Mesenchymal stem cell (in vitro differentiated cells and primary cell): ENCODE data around the gene PTGFRN.

Source experiments
- DNase-seq: peaks from one replicate; pipeline ENCODE4 v3.0.0-alpha.2; 2013
- H2AFZ ChIP-seq: one replicate; pipeline ENCODE4 v1.6.1; 2013; ENCODE audit warnings: low read depth, mild to moderate bottlenecking, control low read depth, inconsistent platforms, low read length, moderate library complexity
- H2AK5ac ChIP-seq: 2 replicates; pipeline ENCODE4 v1.6.1; 2013; ENCODE audit warnings: low read length, moderate library complexity, mild to moderate bottlenecking, inconsistent platforms; ENCODE audit not compliant: severe bottlenecking
- H2BK120ac ChIP-seq: one replicate; pipeline ENCODE4 v1.6.1; 2013; ENCODE audit warnings: low read depth, mild to moderate bottlenecking, inconsistent platforms, low read length, moderate library complexity
- H2BK12ac ChIP-seq, 2 experiments: one replicate each; pipeline ENCODE4 v1.6.1; 2013; ENCODE audit warnings: inconsistent platforms in 2 of 2, low read length in 2 of 2, mild to moderate bottlenecking in 2 of 2, moderate library complexity in 2 of 2, control low read depth in 1 of 2
- H2BK15ac ChIP-seq: one replicate; pipeline ENCODE4 v1.6.1; 2013; ENCODE audit warnings: mild to moderate bottlenecking, low read depth, inconsistent platforms; ENCODE audit not compliant: poor library complexity, severe bottlenecking
- H2BK5ac ChIP-seq: 2 replicates; pipeline ENCODE4 v1.6.1; 2013; ENCODE audit warnings: low read depth, mild to moderate bottlenecking, low read length, control low read depth, inconsistent platforms; ENCODE audit not compliant: poor library complexity, severe bottlenecking
- H3K14ac ChIP-seq, 2 experiments: one replicate each; pipeline ENCODE4 v1.6.1; 2013; ENCODE audit warnings: inconsistent platforms in 2 of 2, low read length in 2 of 2, control low read depth in 1 of 2, mild to moderate bottlenecking in 1 of 2, moderate library complexity in 1 of 2
- H3K18ac ChIP-seq, 2 experiments: one replicate each; pipeline ENCODE4 v1.6.1; 2013; ENCODE audit warnings: inconsistent platforms in 2 of 2, low read length in 2 of 2, control low read depth in 1 of 2, low read depth in 1 of 2, mild to moderate bottlenecking in 1 of 2
- H3K23ac ChIP-seq, 2 experiments: one replicate each; pipeline ENCODE4 v1.6.1; 2013; ENCODE audit warnings: inconsistent platforms in 2 of 2, low read length in 2 of 2, mild to moderate bottlenecking in 2 of 2, moderate library complexity in 2 of 2, control low read depth in 1 of 2
- H3K27ac ChIP-seq: 2 replicates; pipeline ENCODE4 v1.5.1; 2013; ENCODE audit warnings: mild to moderate bottlenecking, moderate library complexity, low read length, control low read depth, inconsistent platforms; ENCODE audit not compliant: poor library complexity, severe bottlenecking
- H3K27me3 ChIP-seq, 2 experiments: 2 replicates each; pipeline versions ENCODE4 v1.6.1 to v1.7.0; 2013; ENCODE audit warnings: low read length in 2 of 2, mild to moderate bottlenecking in 2 of 2, moderate library complexity in 2 of 2, control low read depth in 1 of 2, inconsistent platforms in 1 of 2; ENCODE audit not compliant: control insufficient read depth in 1 of 2, insufficient read depth in 1 of 2
- H3K36me3 ChIP-seq, 2 experiments: 2 replicates each; pipeline versions ENCODE4 v1.6.1 to v1.7.0; 2013; ENCODE audit warnings: low read length in 2 of 2, control low read depth in 1 of 2, inconsistent platforms in 1 of 2, low read depth in 1 of 2, mild to moderate bottlenecking in 1 of 2; ENCODE audit not compliant: insufficient read depth in 2 of 2, control insufficient read depth in 1 of 2
- H3K4ac ChIP-seq, 2 experiments: one replicate each; pipeline ENCODE4 v1.6.1; 2013; ENCODE audit warnings: inconsistent platforms in 2 of 2, low read length in 2 of 2, mild to moderate bottlenecking in 2 of 2, moderate library complexity in 2 of 2, control low read depth in 1 of 2, low read depth in 1 of 2
- H3K4me1 ChIP-seq: 2 replicates; pipeline ENCODE4 v1.6.1; 2013; ENCODE audit warnings: low read depth, low read length, control low read depth; ENCODE audit not compliant: control insufficient read depth, insufficient read depth
- H3K4me2 ChIP-seq: 2 replicates; pipeline ENCODE4 v1.6.1; 2013; ENCODE audit warnings: low read length, mild to moderate bottlenecking, inconsistent platforms; ENCODE audit not compliant: poor library complexity, severe bottlenecking
- H3K4me3 ChIP-seq, 2 experiments: 2 replicates each; pipeline versions ENCODE4 v1.5.1 to v1.7.0; 2013; ENCODE audit warnings: low read length in 2 of 2, mild to moderate bottlenecking in 2 of 2, control low read depth in 1 of 2, low read depth in 1 of 2; ENCODE audit not compliant: insufficient read depth in 1 of 2
- H3K79me1 ChIP-seq: replicated peaks from 2 replicates; pipeline ENCODE4 v1.6.1; 2013; ENCODE audit warnings: mild to moderate bottlenecking, control low read depth, low read length, inconsistent platforms; ENCODE audit not compliant: poor library complexity, severe bottlenecking
- H3K9ac ChIP-seq: 2 replicates; pipeline ENCODE4 v1.7.0; 2013; ENCODE audit warnings: mild to moderate bottlenecking, low read length, moderate library complexity
- H3K9me3 ChIP-seq: 2 replicates; pipeline ENCODE4 v1.7.0; 2013; ENCODE audit warnings: mild to moderate bottlenecking, low read length; ENCODE audit not compliant: control insufficient read depth
- H4K8ac ChIP-seq: one replicate; pipeline ENCODE4 v1.6.1; 2013; ENCODE audit warnings: inconsistent platforms, mild to moderate bottlenecking, low read length, moderate library complexity
- H4K91ac ChIP-seq: one replicate; pipeline ENCODE4 v1.6.1; 2013; ENCODE audit warnings: mild to moderate bottlenecking, low read length, inconsistent platforms
- WGBS: methylation state at CpG from one replicate; pipeline ENCODE4 v1.1.7; 2013; ENCODE audit warnings: mixed read lengths; 5-methylcytosine and 5-hydroxymethylcytosine counted together

Gene PTGFRN

GRCh38 chr1:117025568-117025967 is 115.9 kb downstream of the PTGFRN start:
- DNase-seq: no peak
- no peak overlapping the region for H2AK5ac ChIP-seq

GRCh38 chr1:117026361-117026760 is 116.6 kb downstream of the PTGFRN start:
- 83% methylated on average over 6 of the region's 6 CpGs for WGBS
- H3K4me2 ChIP-seq: no peak overlapping the region
- no peak overlapping the region for H4K8ac ChIP-seq
- H4K91ac ChIP-seq: no peak overlapping the region
- no peak overlapping the region for H2AFZ ChIP-seq
- no peaks in the 10 kb centered on the region for H3K4me1 ChIP-seq
- H2BK120ac ChIP-seq: no peak overlapping the region
- DNase-seq: no peak
- no peak overlapping the region for H3K14ac ChIP-seq
- no peak overlapping the region for H3K4me3 ChIP-seq
- H2BK12ac ChIP-seq: no peak overlapping the region
- no peak overlapping the region for H2BK5ac ChIP-seq
- peaks cover 0 to 5% of the 10 kb centered on the region in 2 experiments for H3K27me3 ChIP-seq
- no peaks in the 10 kb centered on the region for H3K9me3 ChIP-seq
- no peak overlapping the region for H3K4ac ChIP-seq
- no peak overlapping the region for H2BK15ac ChIP-seq
- no peak overlapping the region for H2AK5ac ChIP-seq
- H3K9ac ChIP-seq: no peak overlapping the region
- H3K36me3 ChIP-seq: peaks cover 0 to 7% of the 10 kb centered on the region in 2 experiments
- H3K23ac ChIP-seq: no peak overlapping the region
- H3K27ac ChIP-seq: no peak overlapping the region
- no peak overlapping the region for H3K18ac ChIP-seq
- no peaks in the 10 kb centered on the region for H3K79me1 ChIP-seq

More at GRCh38 chr1:117025568-117025967, 115.9 kb downstream of the PTGFRN start:
- 97% methylated on average over 7 of the region's 7 CpGs for WGBS
- Histone ChIP-seq H3K9ac (no peak overlapping the region), H2BK15ac (no peak overlapping the region), H3K18ac (no peak overlapping the region), H3K36me3 (peaks cover 0 to 7% of the 10 kb centered on the region in 2 experiments), H2BK12ac (no peak overlapping the region), H4K8ac (no peak overlapping the region), H3K27me3 (peaks cover 0 to 8% of the 10 kb centered on the region in 2 experiments), H3K4me3 (no peak overlapping the region), H2AFZ (no peak overlapping the region), H2BK5ac (no peak overlapping the region), H3K4me1 (no peaks in the 10 kb centered on the region), H3K79me1 (no peaks in the 10 kb centered on the region), H3K27ac (no peak overlapping the region), H3K4me2 (no peak overlapping the region), H4K91ac (peak overlapping the region; percentile 65), H3K23ac (no peak overlapping the region), H3K14ac (no peak overlapping the region), H3K4ac (no peak overlapping the region), H2BK120ac (no peak overlapping the region), H3K9me3 (no peaks in the 10 kb centered on the region)

GRCh38 chr1:117029685-117030084 is 120.0 kb downstream of the PTGFRN start:
- no peak overlapping the region for H2AK5ac ChIP-seq
- H2BK5ac ChIP-seq: no peak overlapping the region
- H2BK120ac ChIP-seq: no peak overlapping the region
- H3K4me1 ChIP-seq: no peaks in the 10 kb centered on the region
- H3K9me3 ChIP-seq: no peaks in the 10 kb centered on the region
- no peak overlapping the region for H3K4me3 ChIP-seq
- no peak overlapping the region for H4K91ac ChIP-seq
- H3K36me3 ChIP-seq: peaks cover 0 to 4% of the 10 kb centered on the region in 2 experiments
- no peak overlapping the region for H2BK12ac ChIP-seq
- H2BK15ac ChIP-seq: no peak overlapping the region
- no peak overlapping the region for H3K23ac ChIP-seq
- H4K8ac ChIP-seq: no peak overlapping the region
- no peak overlapping the region for H3K4me2 ChIP-seq
- no peak overlapping the region for H2AFZ ChIP-seq
- H3K27me3 ChIP-seq: peaks cover 0 to 5% of the 10 kb centered on the region in 2 experiments
- no CpG with 5 or more reads among the region's 1 CpG for WGBS
- no peak overlapping the region for H3K4ac ChIP-seq
- H3K79me1 ChIP-seq: no peaks in the 10 kb centered on the region
- H3K18ac ChIP-seq: no peak overlapping the region
- no peak overlapping the region for H3K27ac ChIP-seq
- no peak overlapping the region for H3K9ac ChIP-seq
- no peak overlapping the region for H3K14ac ChIP-seq
- no peak for DNase-seq

- peaks cover 0 to 4% of the 10 kb centered on the region in 2 experiments for H3K36me3 ChIP-seq
- no peaks in the 10 kb centered on the region for H3K79me1 ChIP-seq
- no peak for DNase-seq
- no peak overlapping the region for H3K23ac ChIP-seq
- no peak overlapping the region for H3K4ac ChIP-seq
- no peaks in the 10 kb centered on the region for H3K9me3 ChIP-seq
- no peak overlapping the region for H2BK120ac ChIP-seq
- H3K4me3 ChIP-seq: no peak overlapping the region
- peaks cover 0 to 5% of the 10 kb centered on the region in 2 experiments for H3K27me3 ChIP-seq
- no peak overlapping the region for H4K8ac ChIP-seq
- H3K9ac ChIP-seq: no peak overlapping the region
- no peak overlapping the region for H3K27ac ChIP-seq
- no peaks in the 10 kb centered on the region for H3K4me1 ChIP-seq
- no peak overlapping the region for H2BK15ac ChIP-seq
- H2BK12ac ChIP-seq: no peak overlapping the region
- no peak overlapping the region for H2AFZ ChIP-seq
- no peak overlapping the region for H4K91ac ChIP-seq
- WGBS: 75% methylated on average over 1 of the region's 1 CpG
- no peak overlapping the region for H3K14ac ChIP-seq
- no peak overlapping the region for H2AK5ac ChIP-seq
- no peak overlapping the region for H2BK5ac ChIP-seq
- H3K4me2 ChIP-seq: no peak overlapping the region
- no peak overlapping the region for H3K18ac ChIP-seq
These were observed 120.7 kb downstream of the PTGFRN start for GRCh38 chr1:117030271-117030877.
